H1 (cell line): ENCODE data around the gene APOC4.

ENCODE experiments used
- ATF3 ChIP-seq: IDR thresholded peaks from 2 replicates; pipeline ENCODE4 v1.6.1; 2011; ENCODE audit warnings: low read depth, mild to moderate bottlenecking, low read length; ENCODE audit not compliant: insufficient read depth
- CEBPB ChIP-seq: IDR thresholded peaks from 2 replicates; pipeline ENCODE4 v1.6.1; 2012; ENCODE audit warnings: low read depth, low read length
- CTCF ChIP-seq, 3 experiments: IDR thresholded peaks; 1 replicate in 2 of 3; 2 replicates in 1 of 3; pipeline versions ENCODE4 v1.5.1 to v1.6.1; 2011; ENCODE audit warnings: low read length in 3 of 3, mild to moderate bottlenecking in 3 of 3, inconsistent platforms in 2 of 3, low read depth in 1 of 3, moderate library complexity in 1 of 3; ENCODE audit not compliant: insufficient read depth in 1 of 3; ENCODE audit errors: control extremely low read depth in 1 of 3
- EP300 ChIP-seq, 2 experiments: IDR thresholded peaks; 1 replicate in 1 of 2; 2 replicates in 1 of 2; pipeline ENCODE4 v1.6.1; 2011 to 2012; ENCODE audit warnings: low read depth in 2 of 2, low read length in 2 of 2, mild to moderate bottlenecking in 2 of 2, borderline replicate concordance in 1 of 2, inconsistent platforms in 1 of 2, moderate library complexity in 1 of 2
- MAFK ChIP-seq: IDR thresholded peaks from 2 replicates; pipeline ENCODE4 v1.6.1; 2012; ENCODE audit warnings: low read depth, mild to moderate bottlenecking, improper control_type of control experiment, low read length
- POLR2A ChIP-seq, 2 experiments: IDR thresholded peaks; 1 replicate in 1 of 2; 2 replicates in 1 of 2; pipeline ENCODE4 v1.6.1; 2011; ENCODE audit warnings: low read depth in 2 of 2, low read length in 2 of 2, mild to moderate bottlenecking in 2 of 2; ENCODE audit errors: control extremely low read depth in 1 of 2
- RAD21 ChIP-seq, 2 experiments: IDR thresholded peaks in 1 of 2; conservative IDR thresholded peaks in 1 of 2; 2 replicates each; pipeline ENCODE4 v1.6.1; 2011; ENCODE audit warnings: low read depth in 2 of 2, low read length in 2 of 2, improper control_type of control experiment in 1 of 2, inconsistent platforms in 1 of 2, mild to moderate bottlenecking in 1 of 2, moderate library complexity in 1 of 2
- RBBP5 ChIP-seq: IDR thresholded peaks from 2 replicates; pipeline ENCODE4 v1.7.1; 2012; ENCODE audit warnings: low read depth, mild to moderate bottlenecking, inconsistent platforms, low read length, moderate library complexity, borderline replicate concordance

- TF ChIP-seq RAD21 (IDR thresholded peaks at IDR 0.05 in 1 of 2, conservative IDR thresholded peaks at IDR 0.05 in 1 of 2; ENCODE audit: low read depth in 2 of 2, low read length in 2 of 2), result no peak
- no peak for TF ChIP-seq POLR2A (IDR thresholded peaks at IDR 0.05; ENCODE audit: control extremely low read depth in 1 of 2, low read depth in 2 of 2, low read length in 2 of 2)
- TF ChIP-seq ATF3, result no peak
- no peak for TF ChIP-seq CEBPB
- TF ChIP-seq MAFK, result no peak
- TF ChIP-seq CTCF (IDR thresholded peaks at IDR 0.05; ENCODE audit: control extremely low read depth in 1 of 3, insufficient read depth in 1 of 3, low read depth in 1 of 3, low read length in 3 of 3), result no peak
- no peak for TF ChIP-seq EP300 (IDR thresholded peaks at IDR 0.05; ENCODE audit: borderline replicate concordance in 1 of 2, low read depth in 2 of 2, low read length in 2 of 2)
- TF ChIP-seq RBBP5, result no peak
Measured at GRCh38 chr19:44908074-44908835, 33.8 kb upstream of the APOC4 start.
